HG03025 (cell line): Measurements from ENCODE around the gene XRCC5.
A peak's percentile ranks its signal among the peaks of the same experiment; 100 is the strongest.
"Not testable (repeated sequence)": the region's sequence is repeated elsewhere in the genome, so short reads cannot be mapped to it uniquely, and the experiment has no call there.

Source experiments
- ATAC-seq: cut with Tn5 transposase; IDR thresholded peaks from one replicate; pipeline ENCODE4 v1.9.1; 2021; ENCODE audit warnings: mild to moderate bottlenecking, moderate library complexity; ENCODE audit not compliant: unreplicated experiment, low FRiP score

Gene XRCC5

GRCh38 chr2:216183462-216183861, 74.3 kb downstream of the XRCC5 start:
- ATAC-seq, result no peak

- ATAC-seq, result no peak
These were observed 79.4 kb downstream of the XRCC5 start for GRCh38 chr2:216188559-216188850.

- ATAC-seq, result no peak
These were observed 79.8 kb downstream of the XRCC5 start for GRCh38 chr2:216188956-216189355.

GRCh38 chr2:216189410-216189809, 80.3 kb downstream of the XRCC5 start:
- no peak for ATAC-seq

GRCh38 chr2:216192181-216192580, 83.0 kb downstream of the XRCC5 start:
- no peak for ATAC-seq

- no peak for ATAC-seq
These were observed 83.8 kb downstream of the XRCC5 start for GRCh38 chr2:216192931-216193330.

- ATAC-seq, result no peak
These were observed 84.9 kb downstream of the XRCC5 start for GRCh38 chr2:216194013-216194412.

- no peak for ATAC-seq
These were observed 85.4 kb downstream of the XRCC5 start for GRCh38 chr2:216194561-216194960.

- ATAC-seq, result no peak
These were observed 86.4 kb downstream of the XRCC5 start for GRCh38 chr2:216195565-216196029.

GRCh38 chr2:216201692-216202306, 92.7 kb downstream of the XRCC5 start:
- ATAC-seq, result no peak

- no peak for ATAC-seq
These were observed 93.6 kb downstream of the XRCC5 start for GRCh38 chr2:216202626-216203250.

GRCh38 chr2:216205486-216205885, 96.3 kb downstream of the XRCC5 start:
- ATAC-seq, result no peak

GRCh38 chr2:216206041-216206703, 97.0 kb downstream of the XRCC5 start:
- ATAC-seq, result peak; percentile 63

- peak; percentile 37 for ATAC-seq
These were observed 97.7 kb downstream of the XRCC5 start for GRCh38 chr2:216206821-216207220.

GRCh38 chr2:216208661-216209060, 99.5 kb downstream of the XRCC5 start:
- not testable (repeated sequence) for ATAC-seq

GRCh38 chr2:216210701-216211540, 101.8 kb downstream of the XRCC5 start:
- ATAC-seq, result no peak

GRCh38 chr2:216211614-216212145, 102.5 kb downstream of the XRCC5 start:
- ATAC-seq, result no peak

- no peak for ATAC-seq
These were observed 105.6 kb downstream of the XRCC5 start for GRCh38 chr2:216214768-216215167.

GRCh38 chr2:216215658-216216390, 106.7 kb downstream of the XRCC5 start:
- no peak for ATAC-seq
